ENCODE results near the gene PLEKHG4B.
"Not testable (repeated sequence)": the region's sequence is repeated elsewhere in the genome, so short reads cannot be mapped to it uniquely, and the experiment has no call there.

PLEKHG4B gene

GRCh38 chr5:54876-55569 lies 36.9 kb upstream of the PLEKHG4B start:
- H3K4me3 ChIP-seq (ENCODE audit: low read length): peak overlapping the region; percentile 65

GRCh38 chr5:56561-57290 lies 35.2 kb upstream of the PLEKHG4B start:
- peaks cover 25% of the 10 kb centered on the region for H3K27me3 ChIP-seq (ENCODE audit: control insufficient read depth, insufficient read depth, low read length)
- H3K4me3 ChIP-seq (ENCODE audit: low read length): no peak overlapping the region
- no peak overlapping the region for H3K27ac ChIP-seq (ENCODE audit: low read length)
- H3K36me3 ChIP-seq (ENCODE audit: control insufficient read depth, low read depth, low read length): peaks cover 4% of the 10 kb centered on the region
- H3K9ac ChIP-seq (ENCODE audit: low read length): no peak overlapping the region
- H3K4me1 ChIP-seq (ENCODE audit: control insufficient read depth, low read depth, low read length): peaks cover 5% of the 10 kb centered on the region
- H3K9me3 ChIP-seq (ENCODE audit: control insufficient read depth, low read depth, low read length): no peaks in the 10 kb centered on the region

More at GRCh38 chr5:54876-55569, 36.9 kb upstream of the PLEKHG4B start:
- Histone ChIP-seq H3K4me1 (ENCODE audit: control insufficient read depth, low read depth, low read length) (peaks cover 7% of the 10 kb centered on the region), H3K27ac (ENCODE audit: low read length) (no peak overlapping the region), H3K27me3 (ENCODE audit: control insufficient read depth, insufficient read depth, low read length) (peaks cover 42% of the 10 kb centered on the region), H3K36me3 (ENCODE audit: control insufficient read depth, low read depth, low read length) (peaks cover 4% of the 10 kb centered on the region), H3K9me3 (ENCODE audit: control insufficient read depth, low read depth, low read length) (no peaks in the 10 kb centered on the region), H3K9ac (ENCODE audit: low read length) (no peak overlapping the region)

GRCh38 chr5:60250-60649 lies 31.7 kb upstream of the PLEKHG4B start:
- not testable (repeated sequence) for H3K36me3 ChIP-seq (ENCODE audit: control insufficient read depth, low read depth, low read length); H3K9me3 ChIP-seq (ENCODE audit: control insufficient read depth, low read depth, low read length); H3K9ac ChIP-seq (ENCODE audit: low read length); H3K4me3 ChIP-seq (ENCODE audit: low read length); H3K4me1 ChIP-seq (ENCODE audit: control insufficient read depth, low read depth, low read length); H3K27me3 ChIP-seq (ENCODE audit: control insufficient read depth, insufficient read depth, low read length); H3K27ac ChIP-seq (ENCODE audit: low read length)

- H3K9ac ChIP-seq (ENCODE audit: low read length): no peak overlapping the region
- H3K36me3 ChIP-seq (ENCODE audit: control insufficient read depth, low read depth, low read length): no peaks in the 10 kb centered on the region
- no peaks in the 10 kb centered on the region for H3K4me1 ChIP-seq (ENCODE audit: control insufficient read depth, low read depth, low read length)
- H3K27ac ChIP-seq (ENCODE audit: low read length): no peak overlapping the region
- H3K27me3 ChIP-seq (ENCODE audit: control insufficient read depth, insufficient read depth, low read length): no peaks in the 10 kb centered on the region
- H3K9me3 ChIP-seq (ENCODE audit: control insufficient read depth, low read depth, low read length): peaks cover 4% of the 10 kb centered on the region
- H3K4me3 ChIP-seq (ENCODE audit: low read length): no peak overlapping the region
These were observed 21.5 kb upstream of the PLEKHG4B start for GRCh38 chr5:70440-70839.

- H3K27me3 ChIP-seq (ENCODE audit: control insufficient read depth, insufficient read depth, low read length): not testable (repeated sequence)
These were observed 19.4 kb upstream of the PLEKHG4B start for GRCh38 chr5:72316-73180.

GRCh38 chr5:73181-73447 lies 18.9 kb upstream of the PLEKHG4B start:
- not testable (repeated sequence) for H3K4me1 ChIP-seq (ENCODE audit: control insufficient read depth, low read depth, low read length); H3K9me3 ChIP-seq (ENCODE audit: control insufficient read depth, low read depth, low read length); H3K36me3 ChIP-seq (ENCODE audit: control insufficient read depth, low read depth, low read length); H3K9ac ChIP-seq (ENCODE audit: low read length); H3K4me3 ChIP-seq (ENCODE audit: low read length); H3K27me3 ChIP-seq (ENCODE audit: control insufficient read depth, insufficient read depth, low read length); H3K27ac ChIP-seq (ENCODE audit: low read length)

More at GRCh38 chr5:72316-73180, 19.4 kb upstream of the PLEKHG4B start:
- H3K4me3 ChIP-seq (ENCODE audit: low read length); H3K9me3 ChIP-seq (ENCODE audit: control insufficient read depth, low read depth, low read length); H3K4me1 ChIP-seq (ENCODE audit: control insufficient read depth, low read depth, low read length); H3K9ac ChIP-seq (ENCODE audit: low read length); H3K27ac ChIP-seq (ENCODE audit: low read length); H3K36me3 ChIP-seq (ENCODE audit: control insufficient read depth, low read depth, low read length): not testable (repeated sequence)

GRCh38 chr5:73768-74502 lies 18.0 kb upstream of the PLEKHG4B start:
- Histone ChIP-seq H3K9me3 (ENCODE audit: control insufficient read depth, low read depth, low read length) (no peaks in the 10 kb centered on the region), H3K36me3 (ENCODE audit: control insufficient read depth, low read depth, low read length) (no peaks in the 10 kb centered on the region), H3K9ac (ENCODE audit: low read length) (no peak overlapping the region), H3K4me3 (ENCODE audit: low read length) (no peak overlapping the region), H3K4me1 (ENCODE audit: control insufficient read depth, low read depth, low read length) (no peaks in the 10 kb centered on the region), H3K27me3 (ENCODE audit: control insufficient read depth, insufficient read depth, low read length) (no peaks in the 10 kb centered on the region), H3K27ac (ENCODE audit: low read length) (no peak overlapping the region)

GRCh38 chr5:74503-75109 lies 17.4 kb upstream of the PLEKHG4B start:
- no peak overlapping the region for H3K9ac ChIP-seq (ENCODE audit: low read length)
- no peak overlapping the region for H3K4me3 ChIP-seq (ENCODE audit: low read length)
- no peaks in the 10 kb centered on the region for H3K27me3 ChIP-seq (ENCODE audit: control insufficient read depth, insufficient read depth, low read length)
- no peaks in the 10 kb centered on the region for H3K4me1 ChIP-seq (ENCODE audit: control insufficient read depth, low read depth, low read length)
- H3K9me3 ChIP-seq (ENCODE audit: control insufficient read depth, low read depth, low read length): no peaks in the 10 kb centered on the region
- H3K27ac ChIP-seq (ENCODE audit: low read length): no peak overlapping the region
- H3K36me3 ChIP-seq (ENCODE audit: control insufficient read depth, low read depth, low read length): no peaks in the 10 kb centered on the region

- Histone ChIP-seq H3K4me3 (ENCODE audit: low read length) (no peak overlapping the region), H3K4me1 (ENCODE audit: control insufficient read depth, low read depth, low read length) (no peaks in the 10 kb centered on the region), H3K9ac (ENCODE audit: low read length) (no peak overlapping the region), H3K27ac (ENCODE audit: low read length) (no peak overlapping the region), H3K9me3 (ENCODE audit: control insufficient read depth, low read depth, low read length) (no peaks in the 10 kb centered on the region), H3K36me3 (ENCODE audit: control insufficient read depth, low read depth, low read length) (no peaks in the 10 kb centered on the region), H3K27me3 (ENCODE audit: control insufficient read depth, insufficient read depth, low read length) (no peaks in the 10 kb centered on the region)
These were observed 16.3 kb upstream of the PLEKHG4B start for GRCh38 chr5:75331-76320.

- no peaks in the 10 kb centered on the region for H3K36me3 ChIP-seq (ENCODE audit: control insufficient read depth, low read depth, low read length)
- no peak overlapping the region for H3K27ac ChIP-seq (ENCODE audit: low read length)
- no peaks in the 10 kb centered on the region for H3K9me3 ChIP-seq (ENCODE audit: control insufficient read depth, low read depth, low read length)
- no peak overlapping the region for H3K9ac ChIP-seq (ENCODE audit: low read length)
- H3K4me3 ChIP-seq (ENCODE audit: low read length): no peak overlapping the region
- H3K27me3 ChIP-seq (ENCODE audit: control insufficient read depth, insufficient read depth, low read length): no peaks in the 10 kb centered on the region
- peaks cover 3% of the 10 kb centered on the region for H3K4me1 ChIP-seq (ENCODE audit: control insufficient read depth, low read depth, low read length)
These were observed 15.4 kb upstream of the PLEKHG4B start for GRCh38 chr5:76358-77169.
